Cortex of kidney (tissue), 1 donor: ENCODE measurements around the gene NCOA1.
"Not testable (repeated sequence)": the region's sequence is repeated elsewhere in the genome, so short reads cannot be mapped to it uniquely, and the experiment has no call there.

Source experiments
- DNase-seq: peaks from one replicate; lab custom pipeline; 2025; lab: John Stamatoyannopoulos, UW

The NCOA1 gene

DNA sequence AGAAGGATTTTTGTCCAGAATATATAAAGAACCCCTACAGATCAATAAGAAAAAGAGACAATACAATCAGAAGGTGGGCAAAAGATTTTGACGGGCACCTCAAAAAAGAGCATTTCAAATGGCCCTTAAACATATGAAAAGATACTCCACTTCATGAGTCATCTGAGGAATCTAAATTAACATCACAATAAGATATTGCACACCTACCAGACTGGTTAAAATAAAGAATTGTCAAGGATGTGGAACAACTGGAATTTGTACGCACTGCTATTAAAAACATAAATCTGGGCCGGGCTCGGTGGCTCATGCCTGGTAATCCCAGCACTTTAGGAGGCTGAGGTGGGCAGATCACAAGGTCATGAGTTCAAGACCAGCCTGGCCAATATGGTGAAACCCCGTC, 17.0 kb upstream of the NCOA1 start:
- no peak for DNase-seq

DNA sequence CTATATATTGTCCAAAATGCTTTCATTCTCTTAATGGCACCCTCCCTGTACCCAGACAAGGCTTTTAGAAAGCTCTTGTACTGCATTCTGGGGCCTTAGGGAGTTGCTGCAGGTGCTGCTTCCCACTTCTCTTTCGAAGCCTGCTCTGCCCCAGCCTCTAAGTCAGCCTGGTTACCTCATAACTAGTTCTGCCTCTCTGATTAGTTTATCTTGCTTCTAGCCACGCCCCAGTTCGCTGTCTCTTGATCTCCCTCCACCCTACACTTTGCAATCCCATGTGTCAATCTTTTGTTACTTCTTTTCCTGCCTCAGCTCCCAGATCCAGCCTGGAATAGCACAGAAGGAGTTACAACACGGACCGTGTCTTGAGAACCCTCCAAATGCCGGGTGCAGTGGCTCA, 13.8 kb upstream of the NCOA1 start:
- no peak for DNase-seq

DNA sequence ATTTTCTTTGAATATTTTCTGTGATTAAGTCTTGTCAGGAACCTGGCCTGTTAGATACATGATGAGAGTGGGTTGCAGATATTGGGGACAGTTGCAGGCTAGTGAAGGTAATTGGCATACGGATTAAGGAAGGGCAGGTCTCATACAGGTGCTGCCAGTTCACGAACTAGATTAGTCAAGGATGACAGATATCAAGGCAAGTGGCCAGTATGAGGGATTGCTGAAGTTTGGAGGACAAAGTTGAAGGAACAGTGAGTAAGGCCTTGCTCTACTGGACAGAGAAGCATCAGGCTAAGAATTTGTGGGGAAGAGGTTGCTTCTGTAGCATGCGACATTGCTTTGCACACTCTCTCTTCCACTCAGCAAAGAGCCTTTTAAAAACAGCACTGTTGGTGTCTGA, 12.8 kb upstream of the NCOA1 start:
- no peak for DNase-seq

DNA sequence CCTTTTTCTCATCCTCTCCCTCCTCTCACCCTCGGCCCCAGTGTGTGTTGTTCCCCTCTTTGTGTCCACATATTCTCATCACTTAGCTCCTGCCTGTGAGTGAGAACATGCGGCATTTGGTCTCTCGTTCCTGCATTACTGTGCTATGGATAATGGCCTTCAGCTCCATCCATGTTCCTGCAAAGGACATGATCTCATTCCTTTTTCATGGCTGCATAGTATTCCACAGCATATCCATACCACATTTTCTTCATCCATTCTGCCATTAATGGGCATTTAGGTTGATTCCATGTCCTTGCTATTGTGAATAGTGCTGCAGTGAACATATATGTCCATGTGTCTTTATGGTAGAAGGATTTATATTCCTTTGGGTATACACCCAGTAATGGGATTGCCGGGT, 10.8 kb upstream of the NCOA1 start:
- no peak for DNase-seq

DNA sequence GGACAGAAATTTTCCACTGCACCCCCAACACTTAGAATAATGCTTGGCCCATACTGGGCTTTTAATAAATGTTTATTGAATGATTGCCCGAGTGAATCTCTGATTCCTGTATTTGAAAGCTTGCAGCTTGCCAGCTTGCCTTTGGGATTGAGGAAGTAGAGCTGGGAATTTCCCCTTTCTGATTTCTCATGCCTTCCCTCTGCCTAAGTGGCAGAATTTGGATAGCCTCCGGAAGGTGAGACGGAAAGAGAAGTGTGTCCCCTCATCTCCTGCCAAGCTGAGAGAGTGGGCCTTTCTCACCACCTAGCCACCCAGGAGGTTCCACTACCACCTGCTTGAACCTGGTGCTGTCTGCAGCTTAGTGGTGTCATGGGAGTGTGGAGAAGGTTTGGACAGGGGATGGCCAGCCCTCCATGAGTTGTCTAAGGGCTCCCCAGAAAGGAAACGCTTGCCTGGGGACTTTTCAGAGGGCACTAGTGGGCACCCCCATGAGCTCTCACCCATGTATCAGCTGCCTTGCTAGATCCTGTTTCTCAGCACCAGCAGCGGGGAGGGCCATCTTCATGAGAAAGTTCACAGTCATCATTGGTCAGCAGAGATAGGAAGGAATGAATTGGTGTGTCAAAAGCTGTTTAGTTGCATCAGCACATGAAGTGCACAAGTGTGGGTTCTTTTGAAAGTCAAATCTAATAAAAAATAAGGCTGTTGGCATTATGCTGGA, 8.6 kb upstream of the NCOA1 start:
- DNase-seq = no peak

DNA sequence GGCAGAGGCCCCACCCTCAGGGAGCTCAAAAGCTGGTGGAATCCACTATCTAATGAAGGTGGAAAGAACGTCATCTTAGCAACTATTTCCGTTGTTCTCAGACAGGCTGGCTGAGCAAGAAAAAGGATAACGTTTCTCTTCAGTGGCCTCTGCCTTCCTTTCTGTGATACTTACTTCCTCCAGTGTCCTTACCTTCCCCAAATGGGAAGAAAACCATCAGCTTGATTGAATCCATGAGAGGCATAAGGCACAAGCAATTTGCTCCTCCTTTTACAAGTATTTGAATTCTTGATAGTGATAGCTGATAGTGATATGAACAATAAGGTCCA, 8.1 kb upstream of the NCOA1 start:
- DNase-seq = no peak

DNA sequence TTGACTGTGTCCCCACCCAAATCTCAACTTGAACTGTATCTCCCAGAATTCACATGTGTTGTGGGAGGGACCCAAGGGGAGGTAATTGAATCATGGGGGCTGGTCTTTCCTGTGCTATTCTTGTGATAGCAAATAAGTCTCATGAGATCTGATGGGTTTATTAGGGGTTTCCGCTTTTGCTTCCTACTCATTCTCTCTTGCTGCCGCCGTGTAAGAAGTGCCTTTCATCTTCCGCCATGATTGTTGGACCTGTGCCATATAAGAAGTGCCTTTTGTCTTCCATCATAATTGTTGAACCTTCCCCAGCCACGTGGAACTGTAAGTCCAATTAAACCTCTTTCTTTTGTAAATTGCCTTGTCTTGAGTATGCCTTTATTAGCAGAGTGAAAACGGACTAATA, 6.4 kb upstream of the NCOA1 start:
- DNase-seq = not testable (repeated sequence)

DNA sequence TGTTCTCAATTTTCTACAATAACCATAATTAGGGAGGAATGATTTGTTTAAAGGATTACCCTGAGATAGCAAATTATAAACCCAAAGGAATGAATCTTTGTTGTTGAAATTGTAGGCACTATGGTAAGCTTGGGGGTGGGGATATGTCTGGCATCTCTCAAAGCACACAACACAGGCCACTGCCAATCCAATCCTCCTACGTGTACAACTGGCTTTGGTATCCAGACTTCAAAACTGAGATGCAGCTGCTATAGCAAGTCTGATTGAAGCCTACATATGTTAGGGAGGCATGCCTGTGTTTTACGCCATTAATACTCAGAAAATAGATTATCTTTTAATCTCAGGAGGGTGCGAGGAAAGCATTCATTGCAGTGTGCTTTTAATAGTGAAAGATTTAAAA, 5.9 kb upstream of the NCOA1 start:
- DNase-seq = no peak

DNA sequence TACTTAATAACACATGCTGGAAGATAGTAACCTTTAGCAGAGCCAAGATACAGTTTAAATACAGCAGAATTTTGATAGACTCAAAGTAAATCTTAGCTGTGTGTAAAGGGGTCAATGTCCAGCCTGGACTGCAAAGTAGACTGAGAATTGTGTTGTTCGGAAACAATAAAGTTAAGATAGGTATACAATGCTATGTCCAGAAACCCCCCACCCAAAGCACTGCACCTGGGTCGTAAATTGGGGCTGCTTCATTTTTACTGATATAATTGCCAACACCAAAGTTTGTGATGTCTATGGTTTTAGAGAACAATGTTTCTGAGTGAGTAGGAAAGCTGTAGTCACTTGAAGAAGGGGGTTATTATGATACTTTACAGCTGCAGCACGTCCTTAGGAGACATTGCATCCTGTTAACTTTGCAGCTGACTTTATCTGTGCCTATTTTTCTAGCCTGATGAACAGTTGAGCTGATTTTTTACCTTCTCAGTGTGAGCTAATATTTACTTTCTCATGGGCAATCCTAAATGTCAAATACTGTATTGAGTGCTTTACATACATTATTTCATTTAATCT, 4.3 kb upstream of the NCOA1 start:
- no peak for DNase-seq

DNA sequence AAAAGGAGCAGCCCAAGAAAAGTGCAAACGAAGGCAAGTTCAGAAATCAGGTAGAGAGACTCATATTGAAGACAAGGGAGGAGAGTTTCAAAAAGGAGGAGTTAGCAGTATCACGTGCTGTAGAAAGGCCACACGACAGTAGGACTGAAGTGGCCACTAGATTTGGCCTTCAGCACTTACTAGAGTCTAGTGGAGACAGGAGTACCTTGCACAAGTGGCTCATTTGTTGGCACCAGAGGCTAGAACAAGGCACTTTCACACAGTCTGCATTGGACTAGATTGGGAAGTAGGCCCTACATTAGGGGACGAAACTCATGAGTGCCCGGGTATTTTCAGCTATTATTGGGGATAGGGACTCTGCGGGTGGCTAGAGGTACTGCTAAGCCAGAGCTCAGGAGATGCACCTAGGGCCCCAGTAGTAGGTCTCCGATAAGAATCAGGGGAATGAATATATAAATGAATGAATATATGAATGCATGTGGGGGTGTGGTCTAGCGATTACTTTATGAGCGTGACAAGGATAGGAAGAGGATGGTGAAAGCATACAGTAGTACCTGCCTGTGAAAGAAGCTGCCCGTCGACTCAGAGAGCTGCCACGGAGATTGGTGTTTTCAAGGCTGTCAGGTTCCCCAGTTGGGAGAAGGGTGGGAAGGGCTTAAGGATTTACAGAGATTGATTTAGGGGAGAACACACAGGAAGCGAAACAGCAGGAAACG, 1.4 kb upstream of the NCOA1 start:
- no peak for DNase-seq

DNA sequence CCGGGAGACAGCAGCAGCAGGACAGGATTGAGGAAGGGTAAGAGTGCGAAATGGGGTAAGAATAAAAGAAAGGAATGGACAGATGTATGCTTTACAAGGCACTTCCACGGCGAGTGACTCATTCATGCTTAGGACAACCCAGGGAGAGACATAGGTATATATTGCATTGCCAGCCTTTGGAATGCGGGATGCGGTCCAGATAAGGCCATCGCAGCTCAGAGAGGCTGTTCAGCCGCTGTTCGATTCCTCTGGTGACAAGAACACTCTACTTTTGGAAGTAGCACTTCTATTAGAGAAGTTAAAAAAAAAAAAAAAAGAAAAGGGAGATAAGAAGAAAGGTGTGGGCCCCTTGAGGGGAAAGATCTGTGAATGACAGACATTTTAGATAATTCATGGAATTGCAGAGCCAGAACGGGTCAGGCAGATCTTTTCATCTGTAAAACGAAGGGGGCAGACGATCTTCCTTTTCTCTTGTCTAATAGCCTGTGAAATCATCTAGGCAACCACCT, 819 bp upstream of the NCOA1 start:
- DNase-seq = no peak

DNA sequence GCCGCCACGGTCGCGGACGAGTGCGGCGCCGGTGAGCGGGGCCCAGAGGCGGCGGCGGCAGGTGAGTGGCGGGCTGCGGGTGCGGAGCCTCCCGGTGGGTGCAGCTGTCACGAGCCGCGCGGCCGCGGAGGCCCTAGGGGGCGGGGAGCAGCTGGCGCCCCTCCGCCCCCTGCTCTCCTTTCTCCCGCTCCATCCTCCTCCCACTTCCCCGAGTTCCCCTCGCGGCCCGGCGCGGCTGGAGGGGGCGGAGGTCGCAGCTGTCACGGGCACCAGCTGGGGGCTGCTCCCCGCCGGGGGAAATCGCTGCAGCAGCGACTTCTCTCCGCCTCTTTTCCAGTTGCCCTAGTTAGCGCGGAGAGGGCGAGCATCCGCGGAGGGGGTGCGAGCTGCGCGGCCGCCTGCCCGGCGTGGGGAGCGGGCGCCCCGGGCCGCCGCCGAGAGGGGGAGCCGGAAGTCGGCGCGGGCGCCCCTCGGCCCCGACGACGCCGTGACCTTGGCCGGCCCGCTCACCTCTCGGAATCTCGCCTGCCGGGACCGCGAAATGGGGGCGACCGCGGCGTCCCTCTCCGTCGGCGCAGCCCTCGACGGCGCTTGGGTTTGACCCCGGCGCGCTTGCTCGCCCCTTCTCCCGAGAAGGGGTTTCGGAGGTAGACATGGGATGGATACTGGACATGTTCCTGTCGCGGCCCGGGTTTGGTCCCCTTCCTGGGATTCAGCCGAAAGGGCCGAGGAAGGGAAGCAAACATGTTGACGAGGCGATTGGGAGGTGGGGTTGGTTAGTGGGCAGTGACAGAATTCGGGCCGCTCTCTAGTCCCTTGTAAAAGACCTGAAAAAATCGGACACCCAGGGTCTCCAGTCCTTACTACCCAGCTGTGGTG, 727 bp downstream of the NCOA1 start:
- DNase-seq = peak; percentile 13

DNA sequence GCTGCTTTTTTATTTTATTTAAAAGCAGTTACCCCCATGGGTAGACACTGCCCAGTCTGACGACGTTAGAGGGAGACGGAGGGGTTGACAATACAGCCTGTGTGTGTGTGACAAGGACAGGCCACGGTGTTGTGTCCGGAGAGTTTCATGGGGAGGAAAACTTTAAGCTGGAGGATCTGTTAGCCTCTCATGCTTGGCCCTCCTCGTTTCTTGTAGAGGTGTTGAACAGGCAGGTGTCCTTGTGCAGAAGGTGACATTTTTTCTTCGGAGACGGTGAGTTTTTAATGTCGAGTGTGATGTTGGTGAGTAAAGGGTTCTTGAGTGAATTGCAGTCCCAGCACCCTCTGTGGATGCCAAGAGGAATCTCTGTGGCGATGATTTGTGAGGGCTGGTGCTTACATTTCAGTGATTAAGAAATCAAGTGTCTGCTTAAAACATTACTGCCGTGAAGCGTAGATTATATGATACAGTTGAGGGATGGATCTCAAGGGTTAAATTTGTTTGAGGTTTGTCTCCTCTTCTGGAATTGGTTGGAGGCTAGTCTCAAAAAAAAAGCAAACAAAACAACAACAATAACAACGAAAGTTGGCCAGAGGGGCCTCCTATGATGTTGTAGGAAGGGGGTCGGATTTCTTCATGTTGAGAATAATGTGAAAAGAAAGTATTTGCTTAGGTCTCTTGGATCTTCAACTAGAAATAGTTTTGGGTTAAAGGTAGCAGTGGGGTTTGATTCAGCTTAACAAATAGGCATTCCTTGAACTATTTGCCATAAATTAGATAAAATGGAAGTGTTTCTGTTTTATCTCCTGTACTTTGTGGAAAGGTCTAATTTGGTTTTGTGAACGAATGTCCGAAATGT, 1.6 kb downstream of the NCOA1 start:
- DNase-seq = no peak

DNA sequence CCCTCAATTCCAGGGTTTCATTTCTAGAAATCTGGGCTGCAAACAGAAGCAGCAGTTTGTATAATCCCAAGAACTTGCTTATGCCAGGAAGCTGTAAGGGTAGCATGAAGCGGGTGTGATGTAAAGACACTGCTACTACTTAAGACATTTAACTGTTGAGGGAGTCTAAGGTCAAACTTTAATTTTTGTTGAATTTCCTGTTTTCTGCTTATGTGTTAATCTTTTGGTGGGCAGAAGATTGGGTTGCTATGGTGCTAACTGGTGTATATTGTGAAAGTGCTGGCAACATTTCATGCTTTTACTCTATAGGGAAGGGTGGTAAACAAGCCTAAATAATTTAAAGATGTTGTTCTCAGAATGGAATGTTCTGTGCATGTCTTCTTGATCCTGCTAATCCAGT, 2.7 kb downstream of the NCOA1 start:
- DNase-seq = no peak

DNA sequence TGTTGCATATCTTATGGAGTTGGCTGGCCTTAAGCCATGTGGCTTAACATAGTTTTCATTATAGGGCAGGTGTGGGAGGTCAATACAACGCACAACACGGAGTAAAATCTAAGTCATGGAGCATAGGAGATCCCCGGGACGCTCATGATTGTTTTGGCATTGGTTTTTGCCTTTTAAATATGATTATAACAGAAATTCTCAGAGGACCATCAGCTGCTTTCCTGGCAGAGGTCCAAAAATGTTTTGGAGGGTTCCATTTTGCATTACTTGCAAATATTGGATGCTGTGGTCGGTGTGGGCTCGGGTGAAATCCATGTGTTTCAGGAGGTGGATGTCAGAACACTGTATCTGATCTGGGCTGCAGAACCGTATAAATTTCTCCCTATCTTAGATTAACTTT, 3.4 kb downstream of the NCOA1 start:
- no peak for DNase-seq

DNA sequence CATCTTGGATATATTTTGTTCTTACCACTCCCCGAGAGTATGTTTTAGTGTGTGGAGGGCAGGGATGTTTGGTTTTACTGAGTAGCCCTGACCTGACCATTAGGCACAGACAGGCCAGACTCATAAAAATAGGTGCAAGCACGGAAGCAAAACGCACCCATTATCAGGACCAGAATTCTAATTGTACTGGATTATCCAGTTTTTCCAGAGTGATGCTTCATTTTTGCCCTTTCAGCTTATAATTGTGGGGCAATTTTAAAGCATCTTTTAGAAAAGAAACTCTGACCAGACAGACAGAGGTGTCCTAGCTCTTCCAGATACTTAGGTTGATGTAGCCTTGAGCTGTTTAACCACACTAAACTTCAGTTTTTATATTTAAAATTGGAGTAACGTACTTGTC, 4.4 kb downstream of the NCOA1 start:
- no peak for DNase-seq

DNA sequence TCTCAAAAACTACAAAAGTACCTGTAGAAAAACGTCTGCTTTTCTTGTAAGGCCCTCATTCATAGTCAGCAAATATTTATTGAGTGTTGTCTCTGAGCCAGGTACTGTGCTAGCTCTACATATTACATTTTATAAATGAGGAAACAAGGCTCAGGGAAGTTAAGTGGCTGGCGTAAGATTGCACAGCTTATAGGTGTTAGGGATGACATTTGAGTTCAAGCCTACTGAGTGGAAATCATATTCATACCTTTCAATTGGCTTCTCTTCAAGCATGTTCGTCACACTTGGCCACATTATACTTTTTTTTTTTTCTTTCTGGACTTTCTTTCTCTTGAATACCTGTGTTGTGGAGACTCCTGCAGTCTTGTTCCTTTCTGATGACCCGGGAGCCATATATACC, 5.9 kb downstream of the NCOA1 start:
- DNase-seq = no peak

DNA sequence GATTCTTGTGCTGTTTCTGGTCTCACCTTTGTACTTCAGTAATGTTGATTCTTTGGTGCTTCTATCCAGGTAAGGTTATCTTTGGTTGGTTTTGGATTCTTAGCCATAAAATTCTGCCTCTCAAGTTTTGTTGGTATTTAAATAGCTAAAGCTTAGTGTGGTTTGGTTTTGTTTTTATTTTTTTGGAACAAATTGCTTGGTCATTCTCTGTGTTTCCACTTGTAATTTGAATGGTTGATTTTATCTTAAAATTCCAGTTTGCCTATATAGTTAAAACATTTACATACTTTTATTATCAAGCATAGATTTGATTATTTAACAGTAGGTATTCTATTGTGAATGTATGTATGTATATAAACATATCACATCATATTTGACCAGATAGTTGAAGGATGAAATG, 6.6 kb downstream of the NCOA1 start:
- DNase-seq = no peak

DNA sequence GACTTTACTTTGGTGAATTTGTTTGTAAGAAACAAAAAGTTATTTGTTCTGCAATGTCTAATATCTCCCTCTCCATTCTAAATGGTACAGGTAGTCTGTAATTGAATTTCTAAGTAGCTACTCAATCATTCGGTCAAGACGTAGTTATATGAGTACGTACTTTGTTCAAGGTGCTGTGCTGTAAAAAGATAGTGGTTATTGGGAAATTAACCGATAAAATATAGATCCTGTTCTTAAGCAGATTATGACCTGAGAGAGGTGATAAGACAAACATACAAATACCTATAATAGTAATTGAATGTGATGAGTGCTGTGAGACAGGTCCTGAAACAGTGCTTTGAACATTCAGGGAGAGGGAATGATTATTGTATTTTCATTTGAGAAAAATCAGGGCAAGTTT, 7.1 kb downstream of the NCOA1 start:
- DNase-seq = no peak

DNA sequence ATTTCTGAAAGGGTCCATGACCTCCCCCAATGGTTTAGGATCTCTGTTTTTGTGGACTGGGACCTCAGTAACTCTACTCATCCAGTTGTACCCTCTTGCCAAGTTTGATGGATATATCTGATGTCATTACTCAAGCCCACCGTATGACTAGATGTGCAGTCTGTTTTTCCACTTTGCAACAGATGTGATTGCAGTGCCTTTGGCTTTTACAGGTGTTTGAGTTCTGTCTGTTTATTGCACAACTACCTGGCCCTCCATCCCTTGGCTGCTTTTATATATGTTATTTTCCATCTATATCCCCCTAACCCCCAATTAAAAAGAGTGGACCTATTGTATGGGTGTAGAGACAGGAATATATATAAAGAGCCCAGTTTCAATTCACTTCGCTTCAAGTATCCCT, 10.8 kb downstream of the NCOA1 start:
- no peak for DNase-seq

DNA sequence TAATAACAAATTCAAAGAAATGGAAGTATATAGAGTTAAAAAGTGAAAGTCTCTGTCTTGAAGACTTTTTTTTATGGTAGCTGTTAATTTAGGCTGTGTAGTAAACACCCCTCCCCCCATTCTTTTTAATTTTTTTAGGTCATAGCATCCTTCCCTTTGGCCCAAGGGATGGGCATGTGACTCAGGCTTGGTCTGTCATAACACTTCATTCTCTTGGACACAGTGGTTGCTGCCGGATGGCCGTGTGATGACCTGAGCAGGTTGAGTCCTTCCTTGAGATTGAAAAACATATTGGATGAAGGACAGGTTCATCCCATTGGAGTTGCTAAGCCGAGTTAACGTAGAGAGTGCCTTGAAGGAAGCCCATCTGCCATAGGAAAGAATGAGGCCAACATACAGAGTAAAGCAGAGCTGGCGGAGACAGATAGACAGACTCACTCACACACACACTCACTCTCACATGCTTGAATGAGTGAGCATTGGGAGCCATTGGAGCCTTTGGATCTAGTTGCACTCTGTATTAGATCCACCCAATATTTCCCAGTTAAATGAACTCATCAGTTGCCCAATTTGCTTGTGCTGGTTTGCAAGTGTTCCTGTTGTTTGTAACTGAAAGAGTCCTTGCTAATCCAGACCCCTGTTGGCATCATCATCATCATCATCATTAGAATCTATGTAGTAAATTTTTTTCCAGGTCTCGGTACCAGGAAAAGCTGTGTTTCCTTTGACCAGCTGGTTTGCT, 14.7 kb downstream of the NCOA1 start:
- DNase-seq = no peak
